Measurements from ENCODE around the gene RPS27L. TPM values are rescaled to one million over a fixed set of nuclear protein-coding genes. Genes with fewer than 3 reads are reported as not detected.
A peak's percentile ranks its signal among the peaks of the same experiment; 100 is the strongest.

The RPS27L gene
- total RNA-seq, 2 experiments from 2014 or later: 41.3 to 60.3 TPM

DNA sequence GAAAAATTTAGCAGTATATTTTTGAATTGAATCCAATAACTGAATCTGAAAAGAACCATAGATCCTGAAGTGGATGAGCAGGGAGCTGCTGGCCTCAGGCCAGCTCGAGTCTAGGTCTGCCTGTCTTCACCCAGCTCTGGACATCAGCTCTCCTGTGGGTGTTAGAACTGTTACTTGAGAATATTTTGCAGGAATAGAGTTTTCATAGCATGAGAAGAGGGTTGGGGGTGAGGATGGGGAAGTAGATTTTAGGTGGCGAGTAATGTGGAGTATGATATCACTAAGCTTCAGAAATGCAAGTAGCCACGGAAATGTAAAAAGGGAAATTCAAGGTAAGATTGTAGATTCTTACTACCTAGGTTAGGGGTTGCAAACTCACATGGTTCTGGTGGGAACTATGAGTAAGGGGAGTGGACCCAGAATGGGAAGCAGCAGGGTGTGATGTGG lies 38.3 kb upstream of the RPS27L start:
- Histone ChIP-seq H3K4me1 (ENCODE audit: insufficient read depth, low read length, poor library complexity, severe bottlenecking) (peaks cover 61% of the 10 kb centered on the region), H4K20me1 (ENCODE audit: insufficient read depth, low read length) (no peaks in the 10 kb centered on the region), H3K36me3 (ENCODE audit: insufficient read depth, low read length) (peaks cover 9% of the 10 kb centered on the region; the same call in 1 of the 2 replicates), H3K27ac (ENCODE audit: low read depth, low read length, poor library complexity, severe bottlenecking) (no peak overlapping the region), H3K9me2 (ENCODE audit: insufficient read depth, low read length) (no peaks in the 10 kb centered on the region), H3K79me2 (ENCODE audit: insufficient read depth, low read depth, low read length) (peaks cover 96% of the 10 kb centered on the region), H3K4me2 (ENCODE audit: low read length) (peak overlapping the region; percentile 89), H3K9me3 (ENCODE audit: low read length) (no peaks in the 10 kb centered on the region), H2AFZ (ENCODE audit: low read length) (no peak overlapping the region), H3K4me3 (ENCODE audit: low read depth, low read length, poor library complexity, severe bottlenecking) (no peak overlapping the region)
- BruUV-seq (replicated peaks): no TSS peak
- CTCF ChIA-PET (ENCODE audit: unreplicated experiment): no interaction called here
- DNase-seq (ENCODE audit: low spot score): no peak
- intact Hi-C loops (cut with micrococcal nuclease; ENCODE audit: unreplicated experiment): loop anchor here (10.0 kb wide), 1 partner anchor 309 kb away; the partner anchor contains the start of gene USP3
- TF ChIP-seq EZH2phosphoT487 (IDR thresholded peaks at IDR 0.05; ENCODE audit: borderline replicate concordance, low read depth, low read length): no peak
- TF ChIP-seq CTCF (conservative IDR thresholded peaks at IDR 0.05; ENCODE audit: low read length): no peak
- POLR2A ChIA-PET: interaction anchor here (0.8 to 3.6 kb wide), 5 partner anchors 9 to 38 kb away, joined by 3 to 30 read pairs (median 3); partner anchors contain the start of gene RPS27L

DNA sequence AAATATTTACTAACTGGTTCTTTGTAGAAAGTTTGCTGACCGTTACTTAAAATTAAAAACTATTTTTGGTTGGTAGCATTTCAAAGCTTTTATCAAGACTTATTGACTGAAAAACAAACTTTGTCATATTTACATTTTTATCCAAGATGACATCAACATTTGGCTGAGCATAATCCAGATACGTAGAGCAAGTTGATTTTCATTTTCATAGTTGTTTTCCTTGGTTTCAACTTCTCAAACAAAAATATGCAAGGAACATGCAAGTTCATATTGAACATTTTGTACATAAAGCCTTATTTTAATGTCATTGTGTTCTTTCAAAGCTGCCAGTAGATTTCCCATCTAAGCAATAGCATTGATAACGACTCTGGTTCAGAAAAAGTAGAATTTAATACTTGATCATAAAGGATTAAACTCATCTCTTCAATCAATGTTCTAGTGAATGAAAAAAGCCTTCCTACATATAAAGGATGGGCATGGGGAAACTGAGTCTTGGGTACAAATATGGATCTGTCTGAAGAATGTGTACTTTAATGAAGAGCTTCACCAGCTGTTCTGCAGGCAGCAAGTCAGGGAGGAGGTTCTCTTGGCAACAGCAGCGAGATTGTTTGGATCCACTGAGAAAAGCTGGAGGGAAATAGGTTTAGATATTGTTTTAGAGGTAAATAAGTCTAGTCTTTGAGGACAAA lies 37.7 kb upstream of the RPS27L start:
- POLR2A ChIA-PET: interaction anchor here (1.0 to 3.6 kb wide), 9 partner anchors 9 to 69 kb away, joined by 3 to 30 read pairs (median 3); no protein-coding TSS in a partner anchor
- peak overlapping the region; percentile 62 for H3K4me3 ChIP-seq (ENCODE audit: low read depth, low read length, poor library complexity, severe bottlenecking)
- CTCF ChIA-PET (ENCODE audit: unreplicated experiment): interaction anchor here (0.5 kb wide), 1 partner anchor 272 kb away, joined by 3 read pairs; no protein-coding TSS in a partner anchor
- H3K4me1 ChIP-seq (ENCODE audit: insufficient read depth, low read length, poor library complexity, severe bottlenecking): peaks cover 63% of the 10 kb centered on the region
- DNase-seq (ENCODE audit: low spot score): no peak
- no peaks in the 10 kb centered on the region for H3K9me2 ChIP-seq (ENCODE audit: insufficient read depth, low read length)
- H3K4me2 ChIP-seq (ENCODE audit: low read length): peak overlapping the region; percentile 89
- H2AFZ ChIP-seq (ENCODE audit: low read length): no peak overlapping the region
- H3K79me2 ChIP-seq (ENCODE audit: insufficient read depth, low read depth, low read length): peaks cover 98% of the 10 kb centered on the region
- peak overlapping the region; percentile 93 for H3K27ac ChIP-seq (ENCODE audit: low read depth, low read length, poor library complexity, severe bottlenecking)
- no TSS peak for BruUV-seq (replicated peaks)
- no peaks in the 10 kb centered on the region for H3K9me3 ChIP-seq (ENCODE audit: low read length)
- H4K20me1 ChIP-seq (ENCODE audit: insufficient read depth, low read length): no peaks in the 10 kb centered on the region
- peaks cover 9% of the 10 kb centered on the region; the same call in 1 of the 2 replicates for H3K36me3 ChIP-seq (ENCODE audit: insufficient read depth, low read length)
- intact Hi-C loops (cut with micrococcal nuclease; ENCODE audit: unreplicated experiment): loop anchor here (10.0 kb wide), 1 partner anchor 310 kb away; the partner anchor contains the start of gene USP3
- TF ChIP-seq CTCF (conservative IDR thresholded peaks at IDR 0.05; ENCODE audit: low read length): no peak
- TF ChIP-seq EZH2phosphoT487 (IDR thresholded peaks at IDR 0.05; ENCODE audit: borderline replicate concordance, low read depth, low read length): no peak
